ENCODE data around the gene UBC. TPM values are rescaled to one million over a fixed set of nuclear protein-coding genes. Genes with fewer than 3 reads are reported as not detected.

UBC gene
- total and polyA plus RNA-seq, 9 of the 15 experiments (the other 6 are each of a cell fraction or from before 2014, with no cell fraction given): 533 to 1,153 (median 813) TPM

DNA sequence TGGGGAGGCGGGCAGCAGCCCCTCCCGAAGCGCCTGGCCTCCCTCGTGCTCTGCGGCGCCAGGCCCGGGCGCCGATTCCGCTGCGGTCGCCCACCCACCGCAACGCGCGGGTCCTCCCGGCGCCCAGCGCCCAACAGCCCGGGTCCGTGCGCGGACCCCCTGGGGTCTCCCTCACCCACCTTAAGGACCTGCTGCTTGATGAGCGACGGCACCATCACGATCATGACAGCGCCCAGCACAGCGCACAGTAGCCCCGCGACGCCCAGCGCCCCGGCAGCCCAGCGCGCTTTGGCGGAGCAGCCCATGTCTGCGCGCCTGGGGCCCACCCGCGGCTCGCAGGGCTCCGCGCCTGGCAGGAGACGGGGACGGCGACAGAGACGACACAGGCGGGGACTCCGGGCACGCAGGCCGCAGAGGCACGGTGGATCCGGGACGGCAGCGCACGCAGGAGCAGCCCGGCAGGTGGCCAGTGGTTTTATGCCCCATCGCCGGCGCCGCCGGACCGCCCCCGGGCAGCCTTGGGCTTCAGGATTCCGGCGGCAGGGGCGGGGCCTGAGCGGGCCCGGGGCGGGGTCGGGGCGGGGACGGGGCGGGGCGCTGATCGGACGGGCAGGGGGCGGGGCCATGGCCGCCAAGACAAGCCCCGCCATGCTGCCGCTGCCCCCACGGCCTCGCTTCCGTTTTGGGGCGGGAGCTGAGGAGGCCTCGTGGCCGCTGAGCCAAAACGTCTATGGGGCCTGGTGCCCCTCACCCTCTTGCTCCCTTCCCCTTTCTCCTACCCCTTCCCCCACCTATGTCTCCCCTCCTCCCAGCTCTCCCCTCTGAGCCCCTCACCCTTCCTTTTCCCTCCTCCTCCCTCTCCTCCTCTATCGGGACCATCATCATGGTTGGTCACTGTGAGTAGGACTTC lies 50.8 kb downstream of the UBC start, which contains the start of gene SCARB1 (continued):
- TF ChIP-seq DACH1 (IDR thresholded peaks at IDR 0.05; ENCODE audit: partially characterized antibody): no peak
- TF ChIP-seq ZZZ3 (IDR thresholded peaks at IDR 0.05): no peak
- TF ChIP-seq RBFOX2 (IDR thresholded peaks at IDR 0.05; ENCODE audit: low read depth, low read length): peak; percentile 88
- TF ChIP-seq, protein P1, sequence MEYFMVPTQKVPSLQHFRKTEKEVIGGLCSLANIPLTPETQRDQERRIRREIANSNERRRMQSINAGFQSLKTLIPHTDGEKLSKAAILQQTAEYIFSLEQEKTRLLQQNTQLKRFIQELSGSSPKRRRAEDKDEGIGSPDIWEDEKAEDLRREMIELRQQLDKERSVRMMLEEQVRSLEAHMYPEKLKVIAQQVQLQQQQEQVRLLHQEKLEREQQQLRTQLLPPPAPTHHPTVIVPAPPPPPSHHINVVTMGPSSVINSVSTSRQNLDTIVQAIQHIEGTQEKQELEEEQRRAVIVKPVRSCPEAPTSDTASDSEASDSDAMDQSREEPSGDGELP (CRISPR knock-in tag; IDR thresholded peaks at IDR 0.05; ENCODE audit: borderline replicate concordance): no peak
- TF ChIP-seq, protein P2, sequence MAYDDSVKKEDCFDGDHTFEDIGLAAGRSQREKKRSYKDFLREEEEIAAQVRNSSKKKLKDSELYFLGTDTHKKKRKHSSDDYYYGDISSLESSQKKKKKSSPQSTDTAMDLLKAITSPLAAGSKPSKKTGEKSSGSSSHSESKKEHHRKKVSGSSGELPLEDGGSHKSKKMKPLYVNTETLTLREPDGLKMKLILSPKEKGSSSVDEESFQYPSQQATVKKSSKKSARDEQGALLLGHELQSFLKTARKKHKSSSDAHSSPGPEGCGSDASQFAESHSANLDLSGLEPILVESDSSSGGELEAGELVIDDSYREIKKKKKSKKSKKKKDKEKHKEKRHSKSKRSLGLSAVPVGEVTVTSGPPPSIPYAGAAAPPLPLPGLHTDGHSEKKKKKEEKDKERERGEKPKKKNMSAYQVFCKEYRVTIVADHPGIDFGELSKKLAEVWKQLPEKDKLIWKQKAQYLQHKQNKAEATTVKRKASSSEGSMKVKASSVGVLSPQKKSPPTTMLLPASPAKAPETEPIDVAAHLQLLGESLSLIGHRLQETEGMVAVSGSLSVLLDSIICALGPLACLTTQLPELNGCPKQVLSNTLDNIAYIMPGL (CRISPR knock-in tag; IDR thresholded peaks at IDR 0.05): peak; percentile 85; the same call in 1 of the 2 replicates
- no peak for TF ChIP-seq MTA1 (IDR thresholded peaks at IDR 0.05; ENCODE audit: borderline replicate concordance)
- no peak for TF ChIP-seq NEUROD1 (IDR thresholded peaks at IDR 0.05; ENCODE audit: borderline replicate concordance, low read depth, low read length, partially characterized antibody)
- TF ChIP-seq BCL6 (CRISPR knock-in tag; IDR thresholded peaks at IDR 0.05): no peak
- TF ChIP-seq, protein P3, sequence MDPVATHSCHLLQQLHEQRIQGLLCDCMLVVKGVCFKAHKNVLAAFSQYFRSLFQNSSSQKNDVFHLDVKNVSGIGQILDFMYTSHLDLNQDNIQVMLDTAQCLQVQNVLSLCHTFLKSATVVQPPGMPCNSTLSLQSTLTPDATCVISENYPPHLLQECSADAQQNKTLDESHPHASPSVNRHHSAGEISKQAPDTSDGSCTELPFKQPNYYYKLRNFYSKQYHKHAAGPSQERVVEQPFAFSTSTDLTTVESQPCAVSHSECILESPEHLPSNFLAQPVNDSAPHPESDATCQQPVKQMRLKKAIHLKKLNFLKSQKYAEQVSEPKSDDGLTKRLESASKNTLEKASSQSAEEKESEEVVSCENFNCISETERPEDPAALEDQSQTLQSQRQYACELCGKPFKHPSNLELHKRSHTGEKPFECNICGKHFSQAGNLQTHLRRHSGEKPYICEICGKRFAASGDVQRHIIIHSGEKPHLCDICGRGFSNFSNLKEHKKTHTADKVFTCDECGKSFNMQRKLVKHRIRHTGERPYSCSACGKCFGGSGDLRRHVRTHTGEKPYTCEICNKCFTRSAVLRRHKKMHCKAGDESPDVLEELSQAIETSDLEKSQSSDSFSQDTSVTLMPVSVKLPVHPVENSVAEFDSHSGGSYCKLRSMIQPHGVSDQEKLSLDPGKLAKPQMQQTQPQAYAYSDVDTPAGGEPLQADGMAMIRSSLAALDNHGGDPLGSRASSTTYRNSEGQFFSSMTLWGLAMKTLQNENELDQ (CRISPR knock-in tag; IDR thresholded peaks at IDR 0.05; ENCODE audit: borderline replicate concordance): no peak
- TF ChIP-seq SPI1 (IDR thresholded peaks at IDR 0.05; ENCODE audit: borderline replicate concordance, low read depth, low read length): no peak
- TF ChIP-seq, protein P4, sequence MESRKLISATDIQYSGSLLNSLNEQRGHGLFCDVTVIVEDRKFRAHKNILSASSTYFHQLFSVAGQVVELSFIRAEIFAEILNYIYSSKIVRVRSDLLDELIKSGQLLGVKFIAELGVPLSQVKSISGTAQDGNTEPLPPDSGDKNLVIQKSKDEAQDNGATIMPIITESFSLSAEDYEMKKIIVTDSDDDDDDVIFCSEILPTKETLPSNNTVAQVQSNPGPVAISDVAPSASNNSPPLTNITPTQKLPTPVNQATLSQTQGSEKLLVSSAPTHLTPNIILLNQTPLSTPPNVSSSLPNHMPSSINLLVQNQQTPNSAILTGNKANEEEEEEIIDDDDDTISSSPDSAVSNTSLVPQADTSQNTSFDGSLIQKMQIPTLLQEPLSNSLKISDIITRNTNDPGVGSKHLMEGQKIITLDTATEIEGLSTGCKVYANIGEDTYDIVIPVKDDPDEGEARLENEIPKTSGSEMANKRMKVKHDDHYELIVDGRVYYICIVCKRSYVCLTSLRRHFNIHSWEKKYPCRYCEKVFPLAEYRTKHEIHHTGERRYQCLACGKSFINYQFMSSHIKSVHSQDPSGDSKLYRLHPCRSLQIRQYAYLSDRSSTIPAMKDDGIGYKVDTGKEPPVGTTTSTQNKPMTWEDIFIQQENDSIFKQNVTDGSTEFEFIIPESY (CRISPR knock-in tag; IDR thresholded peaks at IDR 0.05): no peak
- no peak for TF ChIP-seq MECOM (CRISPR knock-in tag; IDR thresholded peaks at IDR 0.05)
- no peak for TF ChIP-seq HNRNPK (IDR thresholded peaks at IDR 0.05; ENCODE audit: low read depth, low read length, poor library complexity, severe bottlenecking)
- no peak for TF ChIP-seq ZNF23 (CRISPR knock-in tag; IDR thresholded peaks at IDR 0.05)
- no peak for TF ChIP-seq CEBPB (tag; IDR thresholded peaks at IDR 0.05)
- TF ChIP-seq TCFL5 (CRISPR knock-in tag; conservative IDR thresholded peaks at IDR 0.05): no peak
- TF ChIP-seq, protein P5, sequence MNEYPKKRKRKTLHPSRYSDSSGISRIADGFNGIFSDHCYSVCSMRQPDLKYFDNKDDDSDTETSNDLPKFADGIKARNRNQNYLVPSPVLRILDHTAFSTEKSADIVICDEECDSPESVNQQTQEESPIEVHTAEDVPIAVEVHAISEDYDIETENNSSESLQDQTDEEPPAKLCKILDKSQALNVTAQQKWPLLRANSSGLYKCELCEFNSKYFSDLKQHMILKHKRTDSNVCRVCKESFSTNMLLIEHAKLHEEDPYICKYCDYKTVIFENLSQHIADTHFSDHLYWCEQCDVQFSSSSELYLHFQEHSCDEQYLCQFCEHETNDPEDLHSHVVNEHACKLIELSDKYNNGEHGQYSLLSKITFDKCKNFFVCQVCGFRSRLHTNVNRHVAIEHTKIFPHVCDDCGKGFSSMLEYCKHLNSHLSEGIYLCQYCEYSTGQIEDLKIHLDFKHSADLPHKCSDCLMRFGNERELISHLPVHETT (CRISPR knock-in tag; conservative IDR thresholded peaks at IDR 0.05 in 1 of 2, IDR thresholded peaks at IDR 0.05 in 1 of 2): peak in 1 of 2 experiments; percentile 61; a peak in 1 of 4 replicates
- TF ChIP-seq TRIM28 (IDR thresholded peaks at IDR 0.05): no peak

Measured in K562 (cell line).